HG02884 (cell line): ENCODE data around the gene TANGO6.
"Not testable (repeated sequence)": the region's sequence is repeated elsewhere in the genome, so short reads cannot be mapped to it uniquely, and the experiment has no call there.

Source experiments
- ATAC-seq: cut with Tn5 transposase; IDR thresholded peaks from one replicate; pipeline ENCODE4 v1.9.1; 2021; ENCODE audit warnings: mild to moderate bottlenecking, moderate library complexity; ENCODE audit not compliant: unreplicated experiment

The TANGO6 gene

GRCh38 chr16:68960910-68961309 is 117.6 kb downstream of the TANGO6 start:
- ATAC-seq, result no peak

- ATAC-seq, result no peak
Measured at GRCh38 chr16:68961778-68962402, 118.6 kb downstream of the TANGO6 start.

- no peak for ATAC-seq
Measured at GRCh38 chr16:68969338-68969737, 126.0 kb downstream of the TANGO6 start.

- ATAC-seq, result no peak
Measured at GRCh38 chr16:68972013-68972412, 128.7 kb downstream of the TANGO6 start.

DNA sequence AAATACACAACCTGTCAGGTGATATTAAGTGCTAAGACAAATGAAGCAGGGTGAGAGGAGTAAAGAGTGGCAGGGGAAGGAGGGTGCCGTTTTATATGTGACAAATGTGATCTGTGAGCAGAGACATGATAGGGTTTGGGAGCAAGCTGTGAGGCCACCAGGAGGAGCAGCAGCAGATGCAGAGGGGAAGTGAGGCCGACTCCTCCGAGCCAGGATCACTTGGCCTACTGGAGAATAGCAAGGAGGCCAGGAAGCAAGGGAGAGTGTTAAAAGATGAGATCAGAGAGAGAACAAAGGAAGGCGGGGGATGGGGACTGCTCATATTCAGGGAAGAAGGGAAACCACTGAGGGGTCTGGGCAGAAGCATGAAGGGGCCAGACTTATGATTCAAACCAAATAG is 129.4 kb downstream of the TANGO6 start:
- no peak for ATAC-seq

GRCh38 chr16:68973611-68974120 is 130.3 kb downstream of the TANGO6 start:
- no peak for ATAC-seq

- no peak for ATAC-seq
Measured at GRCh38 chr16:68978303-68978954, 135.1 kb downstream of the TANGO6 start.

GRCh38 chr16:68980695-68981315 is 137.5 kb downstream of the TANGO6 start:
- ATAC-seq, result no peak

DNA sequence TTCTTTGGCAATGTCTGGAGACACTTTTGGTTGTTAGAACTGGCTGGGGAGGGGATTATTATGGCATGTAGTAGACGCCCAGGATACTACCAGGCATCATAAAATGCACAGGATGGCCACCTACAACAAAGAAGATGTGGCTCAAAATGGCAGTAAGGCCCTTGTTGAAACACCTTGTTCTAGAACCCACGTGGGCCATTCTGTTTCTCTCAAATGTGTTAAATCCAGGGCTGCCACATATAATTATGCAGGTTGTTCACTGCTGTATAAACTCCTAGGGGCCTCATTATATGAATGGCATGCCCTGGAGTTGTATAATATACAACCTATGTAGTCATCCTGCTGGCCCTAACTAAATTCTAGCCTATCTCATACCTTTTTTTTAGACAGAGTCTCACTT is 138.6 kb downstream of the TANGO6 start:
- no peak for ATAC-seq

DNA sequence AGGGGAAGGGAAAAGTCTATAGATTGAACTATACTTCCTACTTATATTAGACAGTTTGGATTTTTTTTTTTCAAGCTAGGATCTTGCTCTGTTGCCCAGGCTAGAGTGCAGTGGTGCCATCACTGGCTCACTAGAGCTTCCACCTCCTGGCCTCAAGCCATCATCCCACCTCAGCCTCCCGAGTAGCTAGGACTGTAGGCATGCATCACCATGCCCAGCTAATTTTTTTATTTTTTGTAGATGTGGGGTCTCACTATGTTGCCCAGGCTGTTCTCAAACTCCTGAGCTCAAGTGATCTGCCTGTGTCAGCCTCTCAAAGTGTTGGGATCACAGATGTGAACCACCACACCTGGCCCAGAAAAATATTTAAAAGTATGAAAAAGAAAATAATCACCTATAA is 141.1 kb downstream of the TANGO6 start:
- ATAC-seq, result no peak

GRCh38 chr16:68985268-68985667 is 141.9 kb downstream of the TANGO6 start:
- no peak for ATAC-seq

DNA sequence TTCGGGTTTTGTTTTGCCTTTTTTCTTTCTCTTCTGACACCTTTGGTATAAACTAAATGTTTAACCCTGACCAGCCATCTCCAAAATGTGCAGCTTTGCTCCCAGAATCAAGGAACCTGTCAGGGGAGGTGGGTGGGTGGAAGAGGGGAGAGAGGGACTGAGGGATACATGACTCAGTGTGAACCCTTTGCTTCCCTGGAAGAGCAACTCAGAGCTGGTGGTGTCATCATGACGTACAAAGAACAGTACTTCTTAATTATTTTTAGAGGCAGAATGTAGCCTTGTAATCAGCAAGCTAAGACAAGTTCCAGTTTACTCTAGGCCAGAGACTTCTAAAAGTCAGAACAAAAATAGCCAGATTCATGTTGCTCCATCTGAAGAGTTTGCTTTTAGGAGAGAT is 142.5 kb downstream of the TANGO6 start:
- no peak for ATAC-seq

GRCh38 chr16:68987734-68988457 is 144.6 kb downstream of the TANGO6 start:
- no peak for ATAC-seq

GRCh38 chr16:68990172-68990845 is 147.0 kb downstream of the TANGO6 start:
- ATAC-seq, result not testable (repeated sequence)

DNA sequence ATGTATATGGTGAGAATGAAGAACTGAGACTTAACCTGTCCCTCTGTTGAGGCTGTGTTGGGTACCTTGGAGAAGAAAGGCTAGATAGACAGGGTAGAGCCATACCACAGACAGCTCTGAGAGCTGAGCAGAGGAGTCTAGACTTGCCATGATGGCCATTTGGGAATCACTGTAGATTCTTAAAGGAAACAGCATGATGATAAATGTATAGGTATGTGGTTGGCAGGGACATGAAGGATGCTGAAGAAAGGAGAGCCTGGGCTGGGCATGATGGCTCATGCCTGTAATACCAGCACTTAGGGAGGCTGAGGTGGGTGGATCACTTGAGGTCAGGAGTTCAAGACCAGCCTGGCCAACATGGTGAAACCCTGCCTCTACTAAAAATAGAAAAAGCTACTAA is 147.7 kb downstream of the TANGO6 start:
- no peak for ATAC-seq

DNA sequence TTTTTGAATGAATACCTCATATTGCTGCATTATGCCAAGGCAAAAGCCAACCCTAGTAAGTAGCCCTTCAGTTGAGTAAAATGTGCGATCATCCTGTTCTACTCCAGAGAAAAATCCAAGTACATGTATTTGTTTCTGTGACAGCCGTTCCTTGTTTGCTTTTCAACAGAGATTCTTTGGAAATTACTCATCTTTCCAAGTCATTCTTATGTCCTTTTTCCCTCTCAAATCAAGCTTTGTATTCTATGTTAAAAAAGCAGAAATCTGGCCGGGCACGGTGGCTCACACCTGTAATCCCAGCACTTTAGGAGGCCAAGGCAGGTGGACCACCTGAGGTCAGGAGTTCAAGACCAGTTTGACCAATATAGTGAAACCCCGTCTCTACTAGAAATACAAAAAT is 149.2 kb downstream of the TANGO6 start:
- ATAC-seq, result no peak

GRCh38 chr16:68993456-68993855 is 150.1 kb downstream of the TANGO6 start:
- ATAC-seq, result no peak

DNA sequence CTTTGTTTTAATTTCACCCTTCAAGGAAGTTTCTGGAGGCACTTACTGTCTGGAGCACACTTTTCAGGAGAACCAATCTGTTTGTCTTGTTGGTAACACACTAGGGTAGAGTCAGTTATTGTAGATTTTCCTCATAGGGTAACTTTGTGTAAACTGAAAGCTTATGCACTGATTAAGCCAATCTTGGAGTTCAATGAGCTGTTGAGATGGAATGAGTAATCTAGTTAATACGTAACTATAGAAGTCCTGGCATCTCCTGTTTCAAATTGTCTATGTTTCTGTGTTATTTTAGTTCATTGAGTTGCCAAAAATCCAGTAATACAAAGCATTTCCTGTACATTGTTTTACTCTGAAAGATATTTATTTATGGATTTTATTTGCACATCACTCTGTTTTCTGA is 150.6 kb downstream of the TANGO6 start:
- no peak for ATAC-seq

DNA sequence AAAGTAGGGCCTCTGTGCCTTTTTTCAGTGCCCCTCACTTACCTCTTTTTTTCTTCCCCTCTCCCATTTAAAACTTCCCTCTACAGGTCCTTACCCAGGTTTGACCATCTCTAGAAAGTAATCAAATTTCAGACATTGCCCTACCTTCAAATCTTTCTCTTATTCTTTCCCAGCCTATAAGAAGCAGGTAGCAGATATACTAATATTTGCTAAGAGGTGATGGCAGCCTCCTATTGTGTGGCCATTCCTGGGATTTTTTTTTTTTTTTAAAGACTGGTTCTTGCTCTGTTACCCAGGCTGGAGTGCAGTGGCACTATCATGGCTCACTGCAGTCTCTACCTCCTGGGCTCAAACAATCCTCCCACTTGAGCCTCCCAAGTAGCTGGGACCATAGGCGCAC is 151.0 kb downstream of the TANGO6 start:
- ATAC-seq, result no peak

GRCh38 chr16:68995011-68995504 is 151.7 kb downstream of the TANGO6 start:
- ATAC-seq, result no peak

DNA sequence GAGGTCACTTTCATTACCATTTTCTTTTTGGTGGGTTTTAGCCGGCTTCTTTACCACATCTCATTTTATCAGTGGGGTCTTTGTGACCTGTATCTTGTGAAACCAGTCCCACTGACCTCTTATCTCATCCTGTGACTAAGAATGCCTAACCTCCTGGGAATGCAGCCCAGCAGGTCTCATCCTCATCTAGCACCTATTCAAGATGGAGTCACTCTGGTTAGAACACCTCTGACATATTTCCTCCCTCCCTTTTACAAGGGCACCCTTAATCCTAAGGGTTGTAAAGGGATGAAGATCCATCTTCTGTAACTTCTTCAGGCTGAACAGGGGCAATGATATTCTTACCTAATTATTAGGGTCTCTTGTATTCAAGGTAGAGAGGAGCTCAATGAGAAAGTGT is 154.2 kb downstream of the TANGO6 start:
- no peak for ATAC-seq
